NB4 (cell line): ENCODE results near the gene LINC00632.
A peak's percentile ranks its signal among the peaks of the same experiment; 100 is the strongest.
"Not testable (repeated sequence)": the region's sequence is repeated elsewhere in the genome, so short reads cannot be mapped to it uniquely, and the experiment has no call there.

ENCODE experiments used
- DNase-seq: peaks from one replicate; pipeline ENCODE4 v3.0.0; 2010; ENCODE audit warnings: low read depth
- H3K4me3 ChIP-seq: one replicate; pipeline ENCODE4 v1.5.1; 2011; ENCODE audit warnings: mild to moderate bottlenecking, low read depth, low read length, moderate library complexity
- CTCF ChIP-seq: IDR thresholded peaks from one replicate; pipeline ENCODE4 v1.5.1; 2012; ENCODE audit warnings: low read depth, low read length
- MAX ChIP-seq: IDR thresholded peaks from 2 replicates; pipeline ENCODE4 v1.6.1; 2011; ENCODE audit warnings: low read depth, low read length
- MYC ChIP-seq: IDR thresholded peaks from 2 replicates; pipeline ENCODE4 v1.6.1; 2011; ENCODE audit warnings: low read depth, low read length
- POLR2A ChIP-seq: IDR thresholded peaks from 2 replicates; pipeline ENCODE4 v1.6.1; 2011; ENCODE audit warnings: mild to moderate bottlenecking; ENCODE audit not compliant: insufficient read length; ENCODE audit errors: extremely low read depth

LINC00632 gene

GRCh38 chrX:140709421-140709846, at the start of gene LINC00632:
Gene LINC00632 (plus strand): TSS chrX:140709759.
- DNase-seq, result no peak
- no peak within 1 kb of the TSS for H3K4me3 ChIP-seq
- no peak for TF ChIP-seq MAX
- TF ChIP-seq CTCF, result no peak
- TF ChIP-seq MYC, result no peak
- no peak for TF ChIP-seq POLR2A

GRCh38 chrX:140661643-140662042, 47.9 kb upstream of the LINC00632 start:
- H3K4me3 ChIP-seq, result no peak overlapping the region
- DNase-seq, result no peak
- TF ChIP-seq POLR2A (no peak), CTCF (no peak), MAX (no peak), MYC (no peak)

GRCh38 chrX:140664939-140665338, 44.6 kb upstream of the LINC00632 start:
- peak; percentile 32 for DNase-seq
- no peak for TF ChIP-seq MYC
- no peak for TF ChIP-seq CTCF
- TF ChIP-seq POLR2A, result no peak
- TF ChIP-seq MAX, result no peak
- no peak overlapping the region for H3K4me3 ChIP-seq

GRCh38 chrX:140672840-140673731, 36.5 kb upstream of the LINC00632 start:
- H3K4me3 ChIP-seq, result no peak overlapping the region
- TF ChIP-seq POLR2A (no peak), MAX (no peak), CTCF (no peak), MYC (no peak)
- DNase-seq, result no peak

GRCh38 chrX:140687706-140688105, 21.9 kb upstream of the LINC00632 start:
- DNase-seq, result no peak
- H3K4me3 ChIP-seq, result no peak overlapping the region
- TF ChIP-seq MAX (no peak), POLR2A (no peak), CTCF (no peak), MYC (no peak)

- not testable (repeated sequence) for DNase-seq, H3K4me3 ChIP-seq
These were observed 18.0 kb upstream of the LINC00632 start for GRCh38 chrX:140691596-140691995.
